Neural cell (in vitro differentiated cells): Measurements from ENCODE around the gene PCP2.

Experiments
- CTCF ChIP-seq: fragments of 450-650 bp; IDR thresholded peaks from 2 replicates; pipeline ENCODE4 v1.5.1; 2014; ENCODE audit warnings: antibody characterized with exemption, mild to moderate bottlenecking, moderate library complexity; ENCODE audit not compliant: poor library complexity, severe bottlenecking
- EP300 ChIP-seq: fragments of 450-650 bp; conservative IDR thresholded peaks from 2 replicates; pipeline ENCODE4 v1.6.1; 2014; ENCODE audit warnings: antibody characterized with exemption, mild to moderate bottlenecking, moderate library complexity; ENCODE audit not compliant: poor library complexity, severe bottlenecking
- POLR2AphosphoS5 ChIP-seq: IDR thresholded peaks from 2 replicates; pipeline ENCODE4 v1.6.1; 2012
- REST ChIP-seq: IDR thresholded peaks from 2 replicates; pipeline ENCODE4 v1.6.1; 2012; ENCODE audit warnings: borderline replicate concordance

DNA sequence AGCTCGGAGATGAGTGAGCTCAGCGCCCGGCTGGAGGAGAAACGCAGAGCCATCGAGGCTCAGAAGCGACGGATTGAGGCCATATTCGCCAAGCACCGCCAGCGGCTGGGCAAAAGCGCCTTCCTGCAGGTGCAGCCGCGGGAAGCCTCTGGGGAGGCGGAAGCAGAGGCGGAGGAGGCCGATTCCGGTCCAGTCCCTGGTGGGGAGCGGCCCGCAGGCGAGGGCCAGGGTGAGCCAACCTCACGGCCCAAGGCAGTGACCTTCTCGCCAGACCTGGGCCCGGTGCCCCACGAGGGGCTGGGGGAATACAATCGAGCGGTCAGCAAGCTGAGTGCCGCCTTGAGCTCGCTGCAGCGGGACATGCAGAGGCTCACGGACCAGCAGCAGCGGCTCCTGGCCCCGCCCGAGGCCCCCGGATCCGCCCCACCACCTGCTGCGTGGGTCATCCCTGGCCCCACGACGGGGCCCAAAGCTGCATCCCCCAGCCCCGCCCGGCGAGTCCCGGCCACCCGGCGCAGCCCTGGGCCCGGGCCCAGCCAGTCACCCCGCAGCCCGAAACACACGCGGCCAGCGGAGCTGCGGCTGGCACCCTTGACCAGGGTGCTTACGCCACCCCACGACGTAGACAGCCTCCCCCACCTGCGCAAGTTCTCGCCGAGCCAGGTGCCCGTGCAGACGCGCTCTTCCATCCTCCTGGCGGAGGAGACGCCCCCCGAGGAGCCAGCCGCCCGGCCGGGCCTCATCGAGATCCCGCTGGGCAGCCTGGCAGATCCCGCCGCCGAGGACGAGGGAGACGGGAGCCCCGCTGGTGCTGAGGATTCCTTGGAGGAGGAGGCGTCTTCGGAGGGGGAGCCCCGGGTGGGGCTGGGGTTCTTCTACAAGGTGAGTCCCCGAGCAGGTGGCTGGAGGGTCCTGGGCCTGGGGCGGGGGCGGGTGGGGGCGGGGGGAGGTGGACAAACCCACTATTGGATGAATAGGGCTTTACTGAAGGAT is 20.9 kb downstream of the PCP2 start:
- TF ChIP-seq POLR2AphosphoS5 (no peak), EP300 (no peak), CTCF (no peak), REST (no peak)
